HepG2 (cell line): ENCODE data around the gene AGXT.

Experiments
- ARNT ChIP-seq: fragments of 450-650 bp; IDR thresholded peaks from 2 replicates; pipeline ENCODE4 v1.6.1; 2017
- POLR2AphosphoS5 ChIP-seq: IDR thresholded peaks from 2 replicates; pipeline ENCODE4 v1.6.1; 2012; ENCODE audit warnings: low read depth, low read length
- SMARCE1 ChIP-seq: fragments of 450-650 bp; IDR thresholded peaks from 2 replicates; pipeline ENCODE4 v1.6.1; 2017; ENCODE audit warnings: borderline replicate concordance
- SMC3 ChIP-seq: IDR thresholded peaks from 2 replicates; pipeline ENCODE4 v1.6.1; 2011; ENCODE audit warnings: low read length, improper control_type of control experiment
- ZFP36 ChIP-seq: fragments of 150-350 bp; IDR thresholded peaks from 2 replicates; pipeline ENCODE4 v1.6.1; 2018; ENCODE audit warnings: borderline replicate concordance, low read length, low read depth; ENCODE audit not compliant: partially characterized antibody
- ZSCAN31 ChIP-seq: sonication (generic); formaldehyde crosslinking; IDR thresholded peaks from 2 replicates; pipeline ENCODE4 v1.5.0; 2020; ENCODE audit warnings: low read depth, mild to moderate bottlenecking, missing genetic modification reagents
- TF ChIP-seq, protein P1 (sequence below): sonication (generic); formaldehyde crosslinking; IDR thresholded peaks from 2 replicates; pipeline ENCODE4 v1.5.0; 2020; ENCODE audit warnings: mild to moderate bottlenecking, missing genetic modification reagents, moderate library complexity
- TF ChIP-seq, protein P2 (sequence below): sonication (generic); formaldehyde crosslinking; IDR thresholded peaks from 2 replicates; pipeline ENCODE4 v1.4.0; 2020; ENCODE audit warnings: missing genetic modification reagents, borderline replicate concordance
- TF ChIP-seq, protein P3 (sequence below): sonication (generic); formaldehyde crosslinking; IDR thresholded peaks from 2 replicates; pipeline ENCODE4 v1.5.0; 2020; ENCODE audit warnings: missing genetic modification reagents

DNA sequence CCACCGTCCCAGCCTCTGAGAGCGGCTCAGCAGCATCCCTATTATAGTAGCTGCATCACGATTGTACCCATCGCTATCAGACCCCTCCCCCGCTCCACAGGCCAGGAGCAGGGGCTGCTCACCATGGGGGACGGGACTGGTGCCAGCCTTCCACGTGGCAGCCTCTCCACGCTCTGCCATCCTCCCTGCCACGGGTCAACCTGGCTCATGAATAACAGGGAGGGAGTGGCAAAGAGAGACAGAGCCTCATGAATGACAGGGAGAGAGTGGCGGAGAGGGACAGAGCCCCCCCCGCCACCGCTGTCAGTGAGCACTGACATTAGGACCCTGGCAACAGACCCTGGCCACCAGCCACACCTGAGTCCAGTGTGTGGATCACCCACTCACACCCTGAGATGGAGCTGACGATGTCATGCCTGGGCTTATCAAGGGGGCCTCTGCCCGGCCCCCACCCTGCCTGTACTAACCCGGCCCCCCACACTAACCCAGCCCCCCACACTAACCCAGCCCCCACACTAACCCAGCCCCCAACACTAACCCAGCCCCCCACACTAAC, 54.4 kb downstream of the AGXT start:
- TF ChIP-seq, protein P1, sequence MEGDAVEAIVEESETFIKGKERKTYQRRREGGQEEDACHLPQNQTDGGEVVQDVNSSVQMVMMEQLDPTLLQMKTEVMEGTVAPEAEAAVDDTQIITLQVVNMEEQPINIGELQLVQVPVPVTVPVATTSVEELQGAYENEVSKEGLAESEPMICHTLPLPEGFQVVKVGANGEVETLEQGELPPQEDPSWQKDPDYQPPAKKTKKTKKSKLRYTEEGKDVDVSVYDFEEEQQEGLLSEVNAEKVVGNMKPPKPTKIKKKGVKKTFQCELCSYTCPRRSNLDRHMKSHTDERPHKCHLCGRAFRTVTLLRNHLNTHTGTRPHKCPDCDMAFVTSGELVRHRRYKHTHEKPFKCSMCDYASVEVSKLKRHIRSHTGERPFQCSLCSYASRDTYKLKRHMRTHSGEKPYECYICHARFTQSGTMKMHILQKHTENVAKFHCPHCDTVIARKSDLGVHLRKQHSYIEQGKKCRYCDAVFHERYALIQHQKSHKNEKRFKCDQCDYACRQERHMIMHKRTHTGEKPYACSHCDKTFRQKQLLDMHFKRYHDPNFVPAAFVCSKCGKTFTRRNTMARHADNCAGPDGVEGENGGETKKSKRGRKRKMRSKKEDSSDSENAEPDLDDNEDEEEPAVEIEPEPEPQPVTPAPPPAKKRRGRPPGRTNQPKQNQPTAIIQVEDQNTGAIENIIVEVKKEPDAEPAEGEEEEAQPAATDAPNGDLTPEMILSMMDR, result no peak
- TF ChIP-seq SMC3 (no peak), POLR2AphosphoS5 (no peak), ZFP36 (no peak), SMARCE1 (no peak), ARNT (no peak), ZSCAN31 (CRISPR knock-in tag) (no peak)
- TF ChIP-seq, protein P2, sequence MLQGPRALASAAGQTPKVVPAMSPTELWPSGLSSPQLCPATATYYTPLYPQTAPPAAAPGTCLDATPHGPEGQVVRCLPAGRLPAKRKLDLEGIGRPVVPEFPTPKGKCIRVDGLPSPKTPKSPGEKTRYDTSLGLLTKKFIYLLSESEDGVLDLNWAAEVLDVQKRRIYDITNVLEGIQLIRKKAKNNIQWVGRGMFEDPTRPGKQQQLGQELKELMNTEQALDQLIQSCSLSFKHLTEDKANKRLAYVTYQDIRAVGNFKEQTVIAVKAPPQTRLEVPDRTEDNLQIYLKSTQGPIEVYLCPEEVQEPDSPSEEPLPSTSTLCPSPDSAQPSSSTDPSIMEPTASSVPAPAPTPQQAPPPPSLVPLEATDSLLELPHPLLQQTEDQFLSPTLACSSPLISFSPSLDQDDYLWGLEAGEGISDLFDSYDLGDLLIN (CRISPR knock-in tag), result no peak
- TF ChIP-seq, protein P3, sequence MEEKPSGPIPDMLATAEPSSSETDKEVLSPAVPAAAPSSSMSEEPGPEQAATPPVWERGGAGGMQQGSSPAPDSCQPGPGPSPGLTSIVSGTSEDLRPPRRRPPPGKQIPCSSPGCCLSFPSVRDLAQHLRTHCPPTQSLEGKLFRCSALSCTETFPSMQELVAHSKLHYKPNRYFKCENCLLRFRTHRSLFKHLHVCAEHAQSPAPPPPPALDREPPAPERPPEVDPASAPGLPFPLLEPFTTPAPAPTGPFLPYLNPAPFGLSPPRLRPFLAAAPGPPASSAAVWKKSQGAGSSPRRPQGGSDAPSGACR (CRISPR knock-in tag), result no peak
